ENCODE measurements around the gene PHPT1. TPM values are rescaled to one million over a fixed set of nuclear protein-coding genes. Genes with fewer than 3 reads are reported as not detected.
"Not testable (repeated sequence)": the region's sequence is repeated elsewhere in the genome, so short reads cannot be mapped to it uniquely, and the experiment has no call there.

PHPT1 gene
- total RNA-seq, 1 experiment from 2014 or later, result 132 TPM

DNA sequence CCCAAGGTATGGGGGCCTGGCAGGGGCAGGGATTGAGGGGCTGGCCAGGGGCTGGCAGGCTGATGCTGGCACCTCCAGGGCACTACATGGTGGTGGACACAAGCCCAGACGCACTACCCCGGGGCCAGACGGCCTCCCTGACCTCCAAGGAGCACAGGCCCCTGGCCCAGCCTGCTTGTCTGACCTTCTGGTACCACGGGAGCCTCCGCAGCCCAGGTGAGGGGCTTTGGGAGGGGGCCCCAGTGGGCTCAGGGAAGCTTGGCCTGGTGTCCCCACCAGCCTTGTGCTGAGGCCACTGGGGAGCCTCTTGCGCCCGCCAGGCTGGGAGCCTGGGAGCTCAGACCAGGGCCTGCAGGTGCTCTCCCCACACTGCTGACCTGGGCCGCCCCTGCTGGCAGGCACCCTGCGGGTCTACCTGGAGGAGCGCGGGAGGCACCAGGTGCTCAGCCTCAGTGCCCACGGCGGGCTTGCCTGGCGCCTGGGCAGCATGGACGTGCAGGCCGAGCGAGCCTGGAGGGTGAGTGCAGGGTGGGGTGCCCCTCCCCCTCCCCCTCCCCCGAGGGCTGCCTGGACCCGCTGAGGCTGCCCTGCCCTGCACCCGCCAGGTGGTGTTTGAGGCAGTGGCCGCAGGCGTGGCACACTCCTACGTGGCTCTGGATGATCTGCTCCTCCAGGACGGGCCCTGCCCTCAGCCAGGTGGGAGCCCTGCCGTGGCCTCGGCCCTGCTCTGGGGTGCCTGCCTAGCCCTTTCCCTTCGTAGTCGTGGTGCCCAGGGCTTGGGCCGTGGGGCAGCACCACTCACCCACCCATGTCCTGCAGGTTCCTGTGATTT, 8.6 kb downstream of the PHPT1 start:
- DNase-seq (ENCODE audit: extremely low read depth, low read depth), result no peak

DNA sequence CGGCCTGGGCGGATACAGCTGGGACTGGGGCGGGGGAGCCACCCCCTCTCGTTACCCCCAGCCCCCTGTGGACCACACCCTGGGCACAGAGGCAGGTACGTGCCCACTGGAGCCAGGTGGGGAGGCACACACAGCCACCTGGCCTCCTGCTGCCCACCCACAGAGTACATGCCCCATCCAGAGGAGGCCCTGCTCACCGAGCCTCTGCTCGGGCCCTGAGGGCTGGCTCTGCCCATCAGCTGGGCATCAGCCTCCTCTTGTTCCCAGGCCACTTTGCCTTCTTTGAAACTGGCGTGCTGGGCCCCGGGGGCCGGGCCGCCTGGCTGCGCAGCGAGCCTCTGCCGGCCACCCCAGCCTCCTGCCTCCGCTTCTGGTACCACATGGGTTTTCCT, 9.2 kb downstream of the PHPT1 start:
- DNase-seq (ENCODE audit: extremely low read depth, low read depth), result no peak

DNA sequence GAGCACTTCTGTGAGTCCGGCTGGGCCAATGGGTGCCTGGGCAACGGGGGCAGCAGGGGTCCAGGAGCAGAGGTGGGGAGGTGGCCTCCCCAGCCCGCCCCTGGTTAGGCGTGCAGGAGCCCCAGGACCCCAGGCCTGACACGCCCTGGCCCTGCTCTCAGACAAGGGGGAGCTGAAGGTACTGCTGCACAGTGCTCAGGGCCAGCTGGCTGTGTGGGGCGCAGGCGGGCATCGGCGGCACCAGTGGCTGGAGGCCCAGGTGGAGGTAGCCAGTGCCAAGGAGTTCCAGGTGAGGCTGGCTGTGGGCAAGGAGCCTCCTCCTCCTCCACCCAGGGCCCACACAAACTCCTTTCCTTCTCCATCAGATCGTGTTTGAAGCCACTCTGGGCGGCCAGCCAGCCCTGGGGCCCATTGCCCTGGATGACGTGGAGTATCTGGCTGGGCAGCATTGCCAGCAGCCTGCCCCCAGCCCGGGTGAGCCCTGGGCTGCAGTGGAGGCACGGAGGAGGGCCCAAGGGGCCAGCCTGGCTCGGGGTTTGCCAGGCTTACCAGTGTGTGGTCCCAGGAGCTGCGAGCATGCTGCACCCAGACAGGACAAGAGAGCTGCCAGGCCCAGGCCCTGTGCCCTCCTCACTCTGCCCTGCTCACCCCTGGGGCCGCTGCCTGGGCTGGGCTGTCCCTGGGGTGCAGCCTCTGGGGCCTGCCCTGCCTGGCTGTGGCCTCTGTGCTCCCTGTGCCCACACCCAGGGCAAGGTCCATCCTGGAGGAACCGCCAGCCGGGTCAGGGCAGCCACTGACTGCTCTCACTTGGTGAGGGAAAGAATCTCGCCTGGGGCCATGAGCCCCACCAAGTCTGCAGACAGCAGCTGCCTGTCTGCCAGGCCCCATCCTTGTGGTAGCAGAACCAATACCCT, 9.9 kb downstream of the PHPT1 start:
- DNase-seq (ENCODE audit: extremely low read depth, low read depth), result no peak

DNA sequence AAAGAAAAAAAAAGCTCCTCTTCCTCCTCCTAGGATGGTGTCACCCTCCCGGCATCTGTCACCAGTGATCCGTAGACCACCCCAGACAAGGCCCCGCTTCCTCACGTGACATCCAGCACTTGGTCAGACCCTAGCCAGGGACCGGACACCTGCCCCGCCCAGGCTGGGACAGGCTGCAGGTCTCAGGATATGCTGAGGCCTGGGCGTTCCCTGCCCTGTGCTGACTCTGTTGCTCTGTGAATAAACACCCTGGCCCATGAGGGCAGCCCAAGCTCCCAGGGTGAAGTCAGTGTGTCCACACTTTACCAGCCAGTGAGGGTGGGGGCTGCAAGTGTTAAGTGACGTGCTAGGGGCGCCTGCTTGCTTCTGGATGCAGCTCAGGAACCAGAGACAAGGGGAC, 11.3 kb downstream of the PHPT1 start:
- no peak for DNase-seq (ENCODE audit: extremely low read depth, low read depth)

DNA sequence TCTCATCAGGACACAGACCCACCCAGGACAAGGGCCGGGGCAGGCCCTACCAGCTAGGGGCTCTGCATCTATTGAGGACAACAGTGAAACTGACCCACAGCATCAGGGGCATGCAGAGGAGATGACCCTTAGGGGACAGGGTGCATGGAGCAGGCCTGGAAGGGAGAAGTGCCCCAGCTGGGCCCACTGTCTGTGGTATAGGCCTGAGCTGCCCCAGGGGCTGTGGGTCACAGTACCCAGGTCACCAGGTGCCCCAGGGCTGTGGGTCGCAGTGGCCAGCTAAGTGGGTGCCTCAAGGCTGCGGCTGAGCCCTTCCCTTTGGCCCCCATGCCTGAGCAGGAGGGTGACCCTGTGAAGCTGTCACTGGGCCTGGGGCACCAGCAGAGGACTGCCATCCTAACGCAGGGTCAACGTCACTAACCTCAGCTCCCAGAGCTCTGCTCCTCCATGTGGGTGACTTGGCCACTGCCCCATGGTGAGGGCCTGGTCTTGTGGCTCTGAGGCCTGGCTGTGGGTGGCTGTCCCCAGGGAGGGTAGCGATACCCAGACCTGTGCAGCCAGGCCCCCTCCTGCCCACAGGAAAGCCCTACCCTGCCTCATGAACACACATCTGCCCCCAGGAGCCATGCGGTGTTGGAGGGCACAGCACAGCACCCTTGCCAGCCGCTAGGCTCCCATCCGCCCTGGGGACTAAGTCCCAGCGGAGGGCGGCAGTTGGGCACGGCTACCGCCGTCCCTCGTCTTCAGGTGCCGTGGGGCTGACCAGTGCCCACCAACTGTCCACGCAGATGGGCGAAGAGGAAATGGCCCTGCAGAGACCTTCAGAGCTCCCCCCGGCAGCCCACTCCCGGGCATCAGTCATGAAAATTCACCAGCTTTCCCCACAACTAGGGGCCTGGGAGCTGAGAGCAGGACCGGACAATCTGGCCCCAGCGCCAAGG, 12.0 kb downstream of the PHPT1 start:
- DNase-seq (ENCODE audit: extremely low read depth, low read depth), result no peak

DNA sequence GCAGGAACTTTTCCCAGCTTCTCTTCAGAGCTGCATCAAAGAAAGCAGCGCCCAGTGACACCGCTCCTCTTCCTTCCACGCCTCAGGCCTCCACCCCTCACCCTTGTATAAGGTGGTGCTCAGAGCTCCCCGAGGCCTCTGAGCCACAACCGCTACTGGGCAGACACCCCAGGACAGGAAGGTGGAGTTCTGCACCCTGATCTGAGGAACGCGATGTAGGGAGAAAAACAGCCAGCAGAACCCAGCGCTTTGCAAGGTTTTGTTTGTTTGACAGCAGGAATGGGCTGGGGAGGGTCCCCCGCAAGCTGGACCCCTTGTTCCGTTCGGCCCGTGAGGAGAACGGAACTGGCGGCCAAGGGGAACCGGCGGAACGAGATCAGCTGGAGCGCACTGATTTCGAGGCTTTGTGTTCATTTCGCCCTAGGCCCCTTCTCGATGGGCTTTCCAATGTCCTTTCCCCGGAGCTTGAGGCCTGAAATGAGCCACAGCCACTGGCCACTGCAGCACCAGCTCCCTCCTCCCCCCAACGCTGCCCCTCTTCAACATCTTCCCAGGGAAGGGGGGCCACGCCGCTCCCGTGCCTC, 12.8 kb downstream of the PHPT1 start:
- no peak for DNase-seq (ENCODE audit: extremely low read depth, low read depth)

- no peak for DNase-seq (ENCODE audit: extremely low read depth, low read depth)
Observed at GRCh38 chr9:136862849-136863622, 13.8 kb downstream of the PHPT1 start.

- DNase-seq (ENCODE audit: extremely low read depth, low read depth), result no peak
Observed at GRCh38 chr9:136863623-136864273, 14.5 kb downstream of the PHPT1 start.

DNA sequence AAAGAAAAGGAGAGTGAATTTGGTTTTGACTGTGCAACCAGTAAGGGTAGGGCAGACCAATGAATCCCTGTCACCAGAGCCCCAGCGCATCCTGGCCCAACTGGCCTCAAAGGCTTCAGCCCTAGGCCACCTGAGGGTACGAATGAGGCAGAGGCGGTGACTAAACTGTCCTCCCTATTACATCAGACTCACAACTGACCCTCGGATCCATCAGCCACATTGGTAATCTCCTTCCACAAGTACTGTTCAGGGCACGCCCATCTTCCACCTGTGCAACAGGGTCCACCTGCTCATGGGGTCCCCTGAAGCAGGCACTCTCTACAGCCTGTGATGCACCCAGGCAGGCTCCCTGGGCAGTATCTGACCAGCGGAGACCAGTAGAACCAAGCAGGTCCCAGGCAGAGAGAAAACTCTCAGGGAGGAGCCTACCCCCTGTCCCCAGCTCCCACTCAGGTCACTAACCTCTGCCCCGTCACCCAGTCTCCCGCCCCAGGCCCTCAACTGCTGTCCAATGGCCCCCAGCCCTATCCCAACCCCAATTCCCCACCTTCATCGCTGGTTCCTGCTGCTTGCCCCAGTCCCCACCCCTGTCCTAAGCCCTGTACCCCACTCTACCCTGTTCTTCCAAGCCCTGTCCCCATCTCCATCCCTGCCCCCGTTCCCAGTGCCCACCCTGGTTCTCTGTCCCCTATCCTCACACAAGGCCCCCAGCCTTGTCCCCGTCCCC, 16.0 kb downstream of the PHPT1 start:
- no peak for DNase-seq (ENCODE audit: extremely low read depth, low read depth)

DNA sequence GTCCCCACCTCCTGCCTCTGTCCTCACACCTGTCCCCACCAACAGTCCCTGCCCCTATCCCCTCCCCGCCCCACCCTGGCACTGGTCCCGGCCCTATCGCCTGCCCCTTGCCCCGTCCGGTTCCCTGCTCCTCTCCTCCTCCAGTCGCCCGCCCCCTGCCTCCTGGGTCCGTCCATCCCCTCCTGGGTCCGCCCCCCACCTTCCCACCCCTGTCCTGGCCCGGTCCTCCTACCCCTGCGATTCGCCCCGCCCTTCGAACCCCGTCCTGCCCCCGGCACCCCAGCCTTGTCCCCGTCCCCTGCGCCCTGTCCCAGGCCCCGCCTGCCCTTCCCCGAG, 16.5 kb downstream of the PHPT1 start:
- no peak for DNase-seq (ENCODE audit: extremely low read depth, low read depth)

- DNase-seq (ENCODE audit: extremely low read depth, low read depth), result not testable (repeated sequence)
Observed at GRCh38 chr9:136866898-136867421, 17.8 kb downstream of the PHPT1 start.

GRCh38 chr9:136867480-136867879, 18.3 kb downstream of the PHPT1 start:
- no peak for DNase-seq (ENCODE audit: extremely low read depth, low read depth)

DNA sequence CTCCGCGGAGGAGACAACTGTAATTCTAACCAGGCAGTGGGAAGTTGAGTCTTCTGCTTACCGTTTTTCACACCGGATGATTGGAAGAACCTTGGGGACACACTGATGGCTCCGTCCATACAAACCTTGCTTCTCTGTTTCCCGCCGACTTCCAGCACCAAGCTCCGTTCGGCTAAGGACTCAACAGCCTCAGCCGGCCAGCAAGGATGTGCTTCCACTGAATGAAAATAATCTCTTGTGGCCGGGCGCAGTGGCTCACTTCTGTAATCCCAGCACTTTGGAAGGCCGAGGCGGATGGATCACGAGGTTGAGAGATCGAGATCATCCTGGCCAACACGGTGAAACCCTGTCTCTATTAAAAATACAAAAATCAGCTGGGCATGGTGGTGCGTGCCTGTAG, 18.7 kb downstream of the PHPT1 start:
- DNase-seq (ENCODE audit: extremely low read depth, low read depth), result no peak

- DNase-seq (ENCODE audit: extremely low read depth, low read depth), result no peak
Observed at GRCh38 chr9:136868644-136869043, 19.4 kb downstream of the PHPT1 start.

GRCh38 chr9:136869611-136870010, 20.4 kb downstream of the PHPT1 start:
- not testable (repeated sequence) for DNase-seq (ENCODE audit: extremely low read depth, low read depth)

DNA sequence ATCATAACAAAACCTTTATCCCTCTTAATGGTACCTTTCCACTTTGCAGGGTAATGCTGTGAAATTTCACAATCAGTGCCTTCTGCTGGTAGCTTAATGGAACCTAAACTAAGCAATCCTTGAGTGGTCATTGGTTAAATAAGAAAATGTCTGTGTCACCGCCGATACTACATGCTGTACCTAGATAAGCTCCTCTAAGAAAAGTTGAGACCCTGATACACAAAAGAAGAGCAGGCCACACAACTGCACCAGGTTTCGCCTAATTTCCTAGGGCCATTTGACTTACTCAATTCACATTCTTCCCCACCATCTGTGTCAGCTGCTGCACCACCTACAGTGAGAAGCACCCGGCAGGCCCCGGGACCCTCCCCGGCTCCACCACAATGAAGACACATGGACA, 25.9 kb downstream of the PHPT1 start:
- no peak for DNase-seq (ENCODE audit: extremely low read depth, low read depth)

DNA sequence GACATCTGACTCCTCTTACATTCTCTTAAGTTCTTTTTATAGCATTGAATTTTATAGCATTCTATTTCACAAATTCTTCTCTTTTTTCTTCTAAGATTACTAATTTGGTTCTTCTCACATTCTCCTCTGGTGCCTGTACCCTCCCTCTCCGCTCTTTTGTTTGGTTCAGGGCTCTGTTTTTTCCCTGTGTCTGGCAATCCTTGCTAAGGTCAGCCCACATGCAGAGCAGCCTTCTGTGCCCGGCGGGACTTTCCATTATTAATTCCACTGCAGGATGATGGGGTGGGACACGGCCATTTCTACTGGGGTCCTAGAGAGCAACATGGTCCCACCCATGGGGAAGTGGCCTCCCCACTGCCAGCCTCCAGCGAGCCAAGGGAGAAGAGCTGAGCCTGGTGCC, 27.3 kb downstream of the PHPT1 start:
- no peak for DNase-seq (ENCODE audit: extremely low read depth, low read depth)

DNA sequence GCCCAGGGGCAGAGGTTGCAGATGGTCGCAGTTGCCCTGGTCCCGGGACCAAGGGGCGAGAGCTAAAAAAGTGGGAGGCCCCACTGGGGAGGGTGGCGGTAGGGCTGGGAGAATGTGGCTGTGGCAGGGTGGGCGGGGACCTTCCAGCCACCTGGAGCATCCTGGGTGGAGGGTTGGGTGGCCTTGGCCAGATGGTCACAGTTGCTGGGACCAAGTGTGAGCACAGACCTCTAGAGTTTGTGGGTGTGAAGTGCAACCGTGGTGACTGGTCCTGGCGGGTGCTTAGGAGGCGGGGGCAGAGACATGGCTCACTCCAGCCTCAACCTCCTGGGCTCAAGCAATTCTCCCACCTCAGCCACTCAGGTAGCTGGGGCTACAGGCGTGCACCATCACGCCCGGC, 31.4 kb downstream of the PHPT1 start:
- DNase-seq (ENCODE audit: extremely low read depth, low read depth), result no peak
